Transverse colon (tissue), 4 donors: ENCODE data around the gene OR4E1. TPM values are rescaled to one million over a fixed set of nuclear protein-coding genes. Genes with fewer than 3 reads are reported as not detected.

Experiments used
- DNase-seq: peaks from one replicate; pipeline ENCODE4 v3.0.0-alpha.2; 2019
- H3K27ac ChIP-seq, 4 donors: fragments of 200-600 bp; sonication (generic); 2 replicates each; pipeline ENCODE4 v1.5.1; 2016 to 2018; ENCODE audit warnings: inconsistent platforms in 4 of 4
- H3K27me3 ChIP-seq: fragments of 200-600 bp; sonication (generic); 2 replicates; pipeline ENCODE4 v1.5.1; 2017; ENCODE audit warnings: inconsistent platforms
- H3K36me3 ChIP-seq, 4 donors: fragments of 200-600 bp; sonication (generic); 2 replicates each; pipeline ENCODE4 v1.5.1; 2017 to 2019; ENCODE audit warnings: inconsistent platforms in 4 of 4
- H3K4me1 ChIP-seq, 4 donors: fragments of 200-600 bp; sonication (generic); 2 replicates each; pipeline ENCODE4 v1.5.1; 2017 to 2020; ENCODE audit warnings: inconsistent platforms in 4 of 4
- H3K4me3 ChIP-seq, 4 donors: fragments of 200-600 bp; sonication (generic); 1 replicate in 1 of 4; 2 replicates in 3 of 4; pipeline versions ENCODE4 v1.5.1 to v1.6.1; 2017 to 2019; ENCODE audit warnings: inconsistent platforms in 4 of 4
- H3K9me3 ChIP-seq, 2 donors: fragments of 200-600 bp; sonication (generic); 2 replicates each; pipeline ENCODE4 v1.5.1; 2017 to 2019; ENCODE audit warnings: inconsistent platforms in 2 of 2
- EP300 ChIP-seq: sonication (generic); formaldehyde crosslinking; IDR thresholded peaks from one replicate; pipeline ENCODE4 v1.6.1; 2017; ENCODE audit warnings: antibody characterized with exemption, low read depth
- POLR2A ChIP-seq: fragments of 450-650 bp; IDR thresholded peaks from one replicate; pipeline ENCODE4 v1.6.1; 2016; ENCODE audit warnings: antibody characterized with exemption, mild to moderate bottlenecking, moderate library complexity
- POLR2AphosphoS5 ChIP-seq, 3 donors: sonication (generic); formaldehyde crosslinking; IDR thresholded peaks; one replicate each; pipeline ENCODE4 v1.6.1; 2016; ENCODE audit warnings: antibody characterized with exemption in 3 of 3
- WGBS, 2 donors: methylation state at CpG; one replicate each; pipeline ENCODE4 v1.1.5; 2018; ENCODE audit warnings: low coverage in 1 of 2; 5-methylcytosine and 5-hydroxymethylcytosine counted together
- in situ Hi-C, 4 donors: fragments of 200-750 bp; cut with MboI; loops; one replicate each; pipeline versions ENCODE4 v1.15.0 to v1.15.1; 2017; ENCODE audit warnings: low sequenced_read_pairs in 3 of 4, low pct_ligation_motif_present in 1 of 4, low pct_unique_long_range_greater_than_20kb in 1 of 4
- intact Hi-C: fragments of 100-400 bp; cut with DNase I; formaldehyde crosslinking; loops from one replicate; pipeline ENCODE4 v1.15.1; 2023; ENCODE audit warnings: low total_unique reads
- total RNA-seq, 4 donors: library from RNA; depleted of rRNA; stranded (reverse); fragments of >200 nt; gene quantifications; one replicate each; pipeline ENCODE4 v1.1.0, GENCODE V29; 2016
- TF ChIP-seq, protein P1 (sequence below), 5 experiments: fragments of 200-600 bp in 3 of 5; fragments of 450-650 bp in 2 of 5; sonication (generic) in 3 of 5; IDR thresholded peaks; 1 replicate in 2 of 5; 2 replicates in 3 of 5; pipeline ENCODE4 v1.5.1; 2016 to 2017; ENCODE audit warnings: antibody characterized with exemption in 5 of 5, inconsistent platforms in 3 of 5, mild to moderate bottlenecking in 2 of 5, moderate library complexity in 1 of 5

The OR4E1 gene
- total RNA-seq, 4 donors from 2014 or later: not detected

DNA sequence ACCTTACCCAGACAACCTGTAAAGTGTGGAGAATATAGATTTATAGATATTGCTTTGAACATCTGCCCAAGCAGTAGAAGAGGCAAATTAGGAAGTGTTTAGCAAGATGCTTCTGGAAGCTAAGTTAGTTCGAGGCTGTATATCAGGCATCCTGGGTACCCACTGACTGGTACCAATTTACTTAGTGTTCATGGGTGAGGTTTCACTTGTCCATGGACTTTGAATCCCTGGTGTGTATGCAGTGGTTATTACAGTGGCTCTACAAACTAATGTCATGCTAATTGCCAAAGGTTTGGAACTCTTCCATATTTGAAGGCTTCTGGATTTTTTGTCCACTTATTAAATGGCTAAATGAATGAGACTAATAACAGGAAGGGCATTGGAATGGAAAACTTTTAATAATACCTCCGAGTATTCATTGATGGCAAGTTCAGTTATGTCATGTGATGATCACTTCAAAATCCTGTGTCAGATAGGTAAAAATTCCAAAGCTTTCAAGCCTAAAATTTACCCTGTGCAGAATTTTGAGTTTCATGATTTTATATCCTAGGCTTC lies 20.2 kb downstream of the OR4E1 start, which contains the start of gene OR4E2:
Gene OR4E2 (plus strand): TSS at position 505 of the 555 bp plus-strand sequence. CDS start 11,248 bp downstream, outside the sequence.
- no peak for TF ChIP-seq POLR2A
- TF ChIP-seq EP300: no peak
- TF ChIP-seq, protein P1, sequence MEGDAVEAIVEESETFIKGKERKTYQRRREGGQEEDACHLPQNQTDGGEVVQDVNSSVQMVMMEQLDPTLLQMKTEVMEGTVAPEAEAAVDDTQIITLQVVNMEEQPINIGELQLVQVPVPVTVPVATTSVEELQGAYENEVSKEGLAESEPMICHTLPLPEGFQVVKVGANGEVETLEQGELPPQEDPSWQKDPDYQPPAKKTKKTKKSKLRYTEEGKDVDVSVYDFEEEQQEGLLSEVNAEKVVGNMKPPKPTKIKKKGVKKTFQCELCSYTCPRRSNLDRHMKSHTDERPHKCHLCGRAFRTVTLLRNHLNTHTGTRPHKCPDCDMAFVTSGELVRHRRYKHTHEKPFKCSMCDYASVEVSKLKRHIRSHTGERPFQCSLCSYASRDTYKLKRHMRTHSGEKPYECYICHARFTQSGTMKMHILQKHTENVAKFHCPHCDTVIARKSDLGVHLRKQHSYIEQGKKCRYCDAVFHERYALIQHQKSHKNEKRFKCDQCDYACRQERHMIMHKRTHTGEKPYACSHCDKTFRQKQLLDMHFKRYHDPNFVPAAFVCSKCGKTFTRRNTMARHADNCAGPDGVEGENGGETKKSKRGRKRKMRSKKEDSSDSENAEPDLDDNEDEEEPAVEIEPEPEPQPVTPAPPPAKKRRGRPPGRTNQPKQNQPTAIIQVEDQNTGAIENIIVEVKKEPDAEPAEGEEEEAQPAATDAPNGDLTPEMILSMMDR (IDR thresholded peaks at IDR 0.05): no peak
- TF ChIP-seq POLR2AphosphoS5 (IDR thresholded peaks at IDR 0.05): no peak
- H3K4me3 ChIP-seq: no peak within 1 kb of the TSS
- no peaks in the 10 kb centered on the region for H3K36me3 ChIP-seq
- peaks cover 0 to 20% (median 12%) of the 10 kb centered on the region in 4 donors for H3K4me1 ChIP-seq
- H3K9me3 ChIP-seq: no peaks in the 10 kb centered on the region
- WGBS, 2 donors: 47 to 55% methylated on average over 2 of the region's 2 CpGs
- DNase-seq: no peak
- in situ Hi-C loops: no loop called here
- H3K27me3 ChIP-seq: no peaks in the 10 kb centered on the region
- intact Hi-C loops: no loop called here
- peak within 1 kb of the TSS in 3 of 4 donors; percentile 47 to 68 (median 53) for H3K27ac ChIP-seq

DNA sequence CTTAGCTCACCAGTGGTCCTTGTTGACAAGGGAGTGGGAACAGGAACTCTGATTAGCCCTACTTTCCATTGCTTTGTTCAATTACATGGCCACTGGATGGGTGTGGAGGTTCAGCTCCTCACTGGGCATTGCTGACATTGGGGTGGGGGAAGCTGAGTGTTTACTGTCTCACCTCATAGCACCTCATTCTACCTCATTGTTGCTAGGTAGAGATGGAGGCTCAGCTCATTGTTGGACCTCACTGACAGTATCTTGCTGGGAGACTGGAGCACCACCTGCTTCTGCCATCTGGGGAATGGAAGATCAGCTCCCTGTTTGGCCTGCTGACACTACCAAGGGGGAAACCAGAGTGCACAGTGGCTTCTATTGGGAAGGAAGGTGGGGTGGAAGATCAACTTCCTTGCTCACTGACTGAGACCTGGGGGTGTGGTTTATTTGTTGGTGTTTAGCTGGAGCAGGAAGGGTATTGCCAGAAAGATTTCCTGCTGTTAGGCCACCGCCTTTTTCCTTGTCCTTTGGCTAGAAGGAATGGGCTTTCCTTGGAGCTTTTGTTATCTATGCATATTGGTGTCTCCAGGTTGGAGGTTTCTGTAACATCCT lies 21.3 kb downstream of the OR4E1 start:
- H3K4me1 ChIP-seq: peaks cover 0 to 20% (median 12%) of the 10 kb centered on the region in 4 donors
- TF ChIP-seq POLR2AphosphoS5 (IDR thresholded peaks at IDR 0.05): no peak
- TF ChIP-seq EP300: no peak
- TF ChIP-seq, protein P1 (IDR thresholded peaks at IDR 0.05): no peak
- no peak for TF ChIP-seq POLR2A

DNA sequence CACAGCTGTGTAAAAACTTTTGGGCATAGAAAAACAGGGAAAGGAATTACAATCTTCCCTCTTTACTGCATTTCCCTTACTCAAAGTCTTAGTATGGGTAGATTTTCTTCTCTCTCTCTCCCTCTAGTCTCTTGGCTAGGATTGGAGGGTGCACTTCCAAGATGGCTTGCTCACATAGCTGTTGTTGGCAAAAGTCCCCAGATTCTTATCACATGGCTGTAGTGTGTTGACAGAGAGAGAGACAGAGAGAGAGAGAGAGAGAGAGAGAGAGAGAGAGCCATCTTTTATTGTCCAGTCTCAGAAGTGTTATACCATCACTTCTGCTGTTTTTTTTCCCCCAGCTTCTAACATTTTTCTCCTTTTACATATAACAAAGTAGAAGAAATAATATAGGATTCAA lies 26.2 kb downstream of the OR4E1 start:
- H3K9me3 ChIP-seq: no peaks in the 10 kb centered on the region
- H3K27ac ChIP-seq: no peak overlapping the region
- intact Hi-C loops: no loop called here
- TF ChIP-seq, protein P1 (IDR thresholded peaks at IDR 0.05): no peak
- TF ChIP-seq EP300: no peak
- TF ChIP-seq POLR2AphosphoS5 (IDR thresholded peaks at IDR 0.05): no peak
- TF ChIP-seq POLR2A: no peak
- no peak for DNase-seq
- no peaks in the 10 kb centered on the region for H3K27me3 ChIP-seq
- in situ Hi-C loops: no loop called here
- H3K4me1 ChIP-seq: peaks cover 0 to 5% (median 2%) of the 10 kb centered on the region in 4 donors
- H3K4me3 ChIP-seq: no peak overlapping the region
- no peaks in the 10 kb centered on the region for H3K36me3 ChIP-seq

More for the DNA sequence above, 21.3 kb downstream of the OR4E1 start:
- H3K27me3 ChIP-seq: no peaks in the 10 kb centered on the region
- no peaks in the 10 kb centered on the region for H3K9me3 ChIP-seq
- in situ Hi-C loops: no loop called here
- WGBS, 2 donors: 32% methylated on average over 1 of the region's 1 CpG; no CpG with 5 or more reads in 1 of the 2 donors
- no peaks in the 10 kb centered on the region for H3K36me3 ChIP-seq
- H3K4me3 ChIP-seq: no peak overlapping the region
- peak overlapping the region; percentile 30 to 68 (median 50) for H3K27ac ChIP-seq
- peak; percentile 20 for DNase-seq
- intact Hi-C loops: no loop called here

DNA sequence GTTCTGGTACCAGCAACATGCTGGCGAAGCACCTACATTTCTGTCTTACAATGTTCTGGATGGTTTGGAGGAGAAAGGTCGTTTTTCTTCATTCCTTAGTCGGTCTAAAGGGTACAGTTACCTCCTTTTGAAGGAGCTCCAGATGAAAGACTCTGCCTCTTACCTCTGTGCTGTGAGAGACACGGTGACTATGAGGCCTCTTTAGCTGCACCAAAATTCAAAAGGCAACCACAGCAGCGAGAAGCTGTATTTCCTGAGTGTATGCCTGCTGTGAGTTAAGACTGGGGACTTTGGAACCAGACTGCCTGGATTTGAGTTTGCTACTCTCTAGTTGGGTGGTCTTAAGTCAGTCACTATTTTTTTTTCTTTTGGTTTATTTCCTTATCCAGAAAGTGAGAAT lies 30.2 kb downstream of the OR4E1 start:
- no peak overlapping the region for H3K27ac ChIP-seq
- H3K27me3 ChIP-seq: no peaks in the 10 kb centered on the region
- intact Hi-C loops (no loop called here), in situ Hi-C loops (no loop called here)
- H3K4me3 ChIP-seq: no peak overlapping the region
- WGBS, 2 donors: 50 to 61% methylated on average over 2 to 5 of the region's 5 CpGs
- no peaks in the 10 kb centered on the region for H3K9me3 ChIP-seq
- H3K4me1 ChIP-seq: no peaks in the 10 kb centered on the region
- no peaks in the 10 kb centered on the region for H3K36me3 ChIP-seq
- DNase-seq: no peak
- TF ChIP-seq EP300 (no peak), POLR2A (no peak), POLR2AphosphoS5 (IDR thresholded peaks at IDR 0.05) (no peak)
- TF ChIP-seq, protein P1 (IDR thresholded peaks at IDR 0.05): no peak
